Motor neuron (in vitro differentiated cells): ENCODE results near the gene ABLIM1. TPM values are rescaled to one million over a fixed set of nuclear protein-coding genes. Genes with fewer than 3 reads are reported as not detected.
A peak's percentile ranks its signal among the peaks of the same experiment; 100 is the strongest.

Experiments
- ATAC-seq, 8 experiments: fragments of 200-7000 bp; cut with Tn5 transposase; replicated peaks in 6 of 8; 2 replicates each; pipeline ENCODE4 v1.8.0; 2021; ENCODE audit warnings: mild to moderate bottlenecking in 8 of 8, moderate library complexity in 8 of 8
- H3K27ac ChIP-seq, 2 donors: fragments of 250-450 bp; sonication (Bioruptor Pico); 2 replicates each; pipeline ENCODE4 v1.9.0; 2021; ENCODE audit warnings: antibody characterized with exemption in 2 of 2, mild to moderate bottlenecking in 2 of 2, moderate library complexity in 1 of 2
- H3K4me1 ChIP-seq, 2 donors: fragments of 250-450 bp; sonication (Bioruptor Pico); replicated peaks in 1 of 2; 2 replicates each; pipeline ENCODE4 v1.6.1; 2021; ENCODE audit warnings: antibody characterized with exemption in 2 of 2, mild to moderate bottlenecking in 2 of 2, moderate library complexity in 1 of 2
- H3K4me3 ChIP-seq, 5 donors: fragments of 250-450 bp; sonication (Bioruptor Pico); 2 replicates each; pipeline ENCODE4 v1.9.0; 2021; ENCODE audit warnings: antibody characterized with exemption in 5 of 5, mild to moderate bottlenecking in 5 of 5, moderate library complexity in 4 of 5
- WGBS, 10 experiments: fragments of 450-650 bp; shearing (Covaris generic); methylation state at CpG; one replicate each; pipeline ENCODE4 v1.0.0; 2022; 5-methylcytosine and 5-hydroxymethylcytosine counted together
- in situ Hi-C, 9 experiments: fragments of 400-800 bp; cut with MboI; loops; one replicate each; pipeline ENCODE4 v1.15.0; 2021; ENCODE audit warnings: low sequenced_read_pairs in 9 of 9, low pct_unique_long_range_greater_than_20kb in 2 of 9; ENCODE audit not compliant: unreplicated experiment in 9 of 9
- total RNA-seq, 8 experiments: library from RNA; unstranded; fragments of 300-600 nt; gene quantifications; 2 replicates each; pipeline versions ENCODE4 v1.2.3 to v1.2.4, GENCODE V29; 2022

Gene ABLIM1
- total RNA-seq, 8 experiments from 2014 or later, result 14.2 to 129 (median 32.4) TPM

DNA sequence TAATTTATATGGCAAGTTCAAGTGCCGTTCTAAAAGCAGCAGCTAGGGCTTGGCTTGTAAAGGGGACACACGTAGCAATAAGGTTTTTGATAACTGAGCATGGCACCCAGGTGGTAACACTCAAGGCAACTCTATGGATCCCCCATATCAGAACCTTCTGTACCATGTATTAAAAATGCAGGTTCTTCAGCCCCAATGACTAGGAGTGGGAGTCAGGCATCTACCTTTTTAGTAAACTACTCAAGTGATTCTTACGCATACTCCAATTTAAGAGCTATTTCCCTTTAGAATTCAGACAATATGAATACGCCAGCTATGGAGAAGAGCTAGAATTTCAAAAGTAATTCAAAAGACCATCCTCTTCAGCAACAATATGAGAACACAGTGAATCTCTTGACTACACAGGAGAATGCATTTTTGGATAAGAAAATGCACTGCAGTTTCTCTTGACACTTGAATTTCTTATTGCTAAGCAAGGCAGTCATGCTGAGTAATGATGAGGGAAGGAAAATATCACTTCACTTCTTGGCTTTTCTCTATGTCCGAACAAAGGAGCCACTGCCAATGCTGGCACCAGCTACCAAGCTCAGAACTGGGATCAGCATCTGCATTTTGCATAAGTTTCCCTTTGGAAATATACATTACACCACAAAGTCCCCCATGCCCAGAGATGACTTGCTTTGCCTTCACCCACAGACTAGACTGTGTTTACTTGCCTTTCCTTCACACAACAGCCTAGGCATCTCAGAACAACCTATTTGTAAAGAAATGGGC is 53.5 kb downstream of the ABLIM1 start:
- WGBS, 10 experiments, result 33 to 100% (median 72%) methylated on average over 1 to 5 of the region's 5 CpGs
- Histone ChIP-seq H3K27ac (no peak overlapping the region), H3K4me1 (no peaks in the 10 kb centered on the region), H3K4me3 (no peak overlapping the region)
- peak in 1 of 8 experiments; percentile 23 for ATAC-seq
- in situ Hi-C loops, result no loop called here

DNA sequence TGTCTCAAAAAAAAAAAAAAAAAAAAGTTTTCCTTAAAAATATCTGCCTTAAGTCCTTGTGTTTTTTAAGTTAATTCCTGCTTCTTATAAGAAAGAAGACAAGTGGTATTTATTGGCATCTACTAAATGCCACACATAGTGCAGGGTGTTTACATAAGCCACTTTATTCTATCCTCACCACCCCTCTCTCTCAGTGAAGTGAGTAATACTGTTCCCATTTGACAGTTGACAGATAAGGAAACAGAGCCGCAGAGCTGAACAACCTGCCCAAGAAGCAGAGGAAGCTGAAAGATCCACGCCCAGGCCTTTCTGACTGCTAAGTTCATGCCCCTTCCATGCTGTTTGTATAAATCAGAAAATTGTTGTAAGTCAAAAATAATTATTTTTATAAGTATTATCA is 54.1 kb downstream of the ABLIM1 start:
- 67 to 100% (median 76%) methylated on average over 1 to 2 of the region's 2 CpGs; no CpG with 5 or more reads in 4 of the 10 experiments for WGBS, 10 experiments

DNA sequence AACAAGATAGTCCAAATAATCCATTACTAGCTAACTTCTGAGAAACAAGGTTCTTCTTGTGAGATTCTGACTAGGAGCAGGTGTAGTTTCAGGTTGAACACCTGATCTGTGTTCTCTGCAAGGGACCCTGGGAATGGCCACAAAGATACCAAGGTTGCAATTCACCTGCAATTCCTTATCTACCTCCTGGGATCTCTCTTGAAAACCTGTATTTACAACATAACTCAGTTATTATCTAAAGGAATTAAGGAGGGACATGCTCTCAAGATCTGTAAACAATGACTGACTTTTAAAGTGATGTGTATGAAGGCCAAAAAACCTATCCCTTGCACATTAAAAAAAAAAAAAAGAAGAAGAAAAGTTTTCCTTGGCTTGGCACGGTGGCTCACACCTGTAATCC is 54.8 kb downstream of the ABLIM1 start:
- 83 to 86% methylated on average over 1 of the region's 1 CpG; no CpG with 5 or more reads in 8 of the 10 experiments for WGBS, 10 experiments
- H3K4me1 ChIP-seq, result no peaks in the 10 kb centered on the region
- H3K4me3 ChIP-seq, result no peak overlapping the region
- H3K27ac ChIP-seq, result no peak overlapping the region
- in situ Hi-C loops, result no loop called here
- ATAC-seq, result no peak

More for the DNA sequence above, 54.1 kb downstream of the ABLIM1 start:
- no peak for ATAC-seq
- Histone ChIP-seq H3K4me1 (no peaks in the 10 kb centered on the region), H3K27ac (no peak overlapping the region), H3K4me3 (no peak overlapping the region)
- in situ Hi-C loops, result no loop called here

DNA sequence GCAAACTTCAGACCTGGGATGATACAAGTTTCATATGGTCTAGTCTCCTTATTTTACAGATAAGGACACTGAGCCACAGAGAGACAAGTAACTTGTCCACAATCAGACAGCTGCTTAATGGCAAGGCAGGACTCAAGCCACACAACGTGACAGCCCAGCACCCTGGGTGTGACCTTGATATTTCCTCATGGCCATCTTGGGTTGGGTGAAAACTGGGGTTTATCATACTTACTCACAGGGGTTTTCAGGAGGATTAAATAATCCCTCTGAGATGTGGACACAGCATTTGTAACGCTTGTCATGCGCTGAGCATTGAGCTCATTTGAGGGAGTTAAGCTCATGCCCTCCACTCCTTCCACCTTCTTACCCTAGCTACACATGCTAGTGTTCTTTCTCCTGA is 58.0 kb downstream of the ABLIM1 start:
- in situ Hi-C loops, result no loop called here
- Histone ChIP-seq H3K4me1 (no peaks in the 10 kb centered on the region), H3K4me3 (no peak overlapping the region), H3K27ac (no peak overlapping the region)
- WGBS, 10 experiments, result 80 to 100% (median 95%) methylated on average over 1 to 3 of the region's 3 CpGs; no CpG with 5 or more reads in 2 of the 10 experiments
- peak in 2 of 8 experiments; percentile 34 to 50 for ATAC-seq

DNA sequence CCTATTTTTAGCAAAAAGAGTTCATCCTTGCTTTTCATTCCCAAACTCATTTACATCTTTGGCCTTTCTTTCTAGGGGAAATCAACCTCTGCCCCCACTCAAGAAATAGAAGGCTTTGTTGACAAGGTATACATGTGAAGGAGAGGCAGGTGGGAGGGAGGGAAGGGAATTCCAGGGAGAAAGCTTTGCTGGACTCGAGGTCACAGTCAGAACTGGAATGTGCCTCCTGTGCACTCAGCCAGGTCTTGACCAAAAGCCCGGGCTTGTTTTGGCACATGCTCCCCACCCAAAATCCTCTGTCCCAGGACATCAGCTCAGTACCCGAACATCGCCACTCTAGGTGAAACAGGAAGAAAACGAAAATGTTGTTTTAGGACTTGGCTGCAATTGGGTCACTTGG is 61.3 kb downstream of the ABLIM1 start:
- in situ Hi-C loops, result no loop called here
- no peak for ATAC-seq
- no peak overlapping the region for H3K4me3 ChIP-seq
- 0 to 100% (median 82%) methylated on average over 1 to 3 of the region's 5 CpGs; no CpG with 5 or more reads in 4 of the 10 experiments for WGBS, 10 experiments
- no peak overlapping the region for H3K27ac ChIP-seq
- no peaks in the 10 kb centered on the region for H3K4me1 ChIP-seq

DNA sequence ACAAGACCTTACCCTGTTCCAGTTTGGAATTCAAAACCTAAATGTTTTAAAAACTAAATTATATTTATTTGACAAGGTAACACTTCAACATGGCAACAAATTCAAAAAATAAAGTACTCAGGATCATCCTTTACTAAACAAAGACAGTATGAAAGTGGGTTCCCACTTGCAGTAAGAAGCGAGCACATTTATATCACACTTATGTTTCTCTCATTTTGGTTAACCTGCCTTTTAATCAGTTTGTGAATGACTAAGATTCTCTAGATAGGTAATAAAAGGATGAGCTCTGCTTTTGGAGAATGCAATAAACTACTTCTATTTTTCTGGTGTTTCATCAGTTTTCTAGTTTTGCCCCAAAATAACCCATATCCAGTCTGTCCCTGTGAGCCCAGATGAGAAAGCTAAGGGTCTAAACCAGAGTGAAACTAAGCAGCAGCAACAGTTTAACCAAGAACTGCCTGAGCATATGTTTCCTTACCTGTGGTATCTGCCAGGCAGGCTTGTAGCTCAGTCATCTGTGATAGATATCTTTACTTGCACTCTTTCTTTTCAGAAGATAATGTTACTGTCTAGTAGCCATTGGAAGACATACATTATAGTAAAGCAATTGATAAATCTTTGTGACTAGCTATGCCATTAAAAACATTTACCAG is 64.1 kb downstream of the ABLIM1 start:
- WGBS, 10 experiments, result 83 to 100% (median 88%) methylated on average over 1 of the region's 1 CpG; no CpG with 5 or more reads in 3 of the 10 experiments
- H3K4me1 ChIP-seq, result no peaks in the 10 kb centered on the region

GRCh38 chr10:114593240-114593792 is 64.8 kb downstream of the ABLIM1 start:
- H3K27ac ChIP-seq, result no peak overlapping the region
- H3K4me1 ChIP-seq, result no peaks in the 10 kb centered on the region
- ATAC-seq, result no peak
- H3K4me3 ChIP-seq, result no peak overlapping the region
- in situ Hi-C loops, result no loop called here

More for the DNA sequence above, 64.1 kb downstream of the ABLIM1 start:
- in situ Hi-C loops, result no loop called here
- Histone ChIP-seq H3K27ac (no peak overlapping the region), H3K4me3 (no peak overlapping the region)
- ATAC-seq, result no peak

GRCh38 chr10:114590993-114591392 is 67.1 kb downstream of the ABLIM1 start:
- no peaks in the 10 kb centered on the region for H3K4me1 ChIP-seq
- in situ Hi-C loops, result no loop called here
- no peak overlapping the region for H3K27ac ChIP-seq
- H3K4me3 ChIP-seq, result no peak overlapping the region
- ATAC-seq, result peak in 2 of 8 experiments; percentile 51 to 76

DNA sequence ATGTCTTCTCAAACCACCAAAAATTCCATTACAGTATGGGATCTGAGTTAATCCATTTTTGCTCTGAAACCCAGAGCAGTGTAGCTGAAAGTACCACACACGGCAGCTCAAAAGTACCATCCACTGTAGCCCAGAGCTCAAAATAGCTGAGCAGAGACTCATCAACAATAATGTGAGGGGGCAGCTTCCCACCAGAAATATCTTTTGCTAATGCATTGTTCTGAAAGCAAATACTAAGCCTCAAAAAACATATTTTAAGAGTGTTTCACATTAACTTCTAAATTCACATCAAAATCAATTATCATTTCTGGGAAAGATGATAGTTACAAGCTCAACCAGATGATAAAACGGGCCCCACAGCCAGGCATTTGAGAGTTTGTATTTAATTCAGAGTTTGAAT is 73.7 kb downstream of the ABLIM1 start:
- 33 to 100% (median 83%) methylated on average over 1 to 2 of the region's 2 CpGs; no CpG with 5 or more reads in 2 of the 10 experiments for WGBS, 10 experiments
- Histone ChIP-seq H3K4me1 (no peaks in the 10 kb centered on the region), H3K4me3 (no peak overlapping the region), H3K27ac (no peak overlapping the region)
- in situ Hi-C loops, result no loop called here
- ATAC-seq, result peak in 1 of 8 experiments; percentile 24

DNA sequence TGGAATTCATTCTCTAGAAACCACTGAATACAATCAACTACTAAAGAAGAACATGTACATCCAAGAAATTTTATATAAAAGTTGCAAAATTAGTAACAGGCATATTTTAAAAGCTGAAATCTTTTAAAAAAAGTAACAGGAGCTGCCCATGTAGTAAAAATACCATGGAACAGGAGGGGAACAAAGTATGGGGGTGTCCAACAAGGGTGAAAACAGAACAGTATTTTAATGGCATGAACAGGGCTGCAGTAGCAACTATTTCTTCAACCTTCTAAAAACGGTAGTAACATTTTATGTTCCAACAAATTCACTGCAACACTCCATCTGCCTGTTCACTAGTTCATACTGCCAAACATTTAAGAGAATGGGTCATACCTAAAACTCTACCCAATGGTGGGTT is 77.0 kb downstream of the ABLIM1 start:
- WGBS, 10 experiments, result 29 to 91% (median 50%) methylated on average over 1 of the region's 1 CpG; no CpG with 5 or more reads in 5 of the 10 experiments
- H3K27ac ChIP-seq, result no peak overlapping the region
- H3K4me3 ChIP-seq, result no peak overlapping the region
- ATAC-seq, result no peak
- in situ Hi-C loops, result no loop called here
- H3K4me1 ChIP-seq, result no peaks in the 10 kb centered on the region

GRCh38 chr10:114577133-114577532 is 80.9 kb downstream of the ABLIM1 start:
- no peaks in the 10 kb centered on the region for H3K4me1 ChIP-seq
- no peak overlapping the region for H3K27ac ChIP-seq
- H3K4me3 ChIP-seq, result no peak overlapping the region
- peak in 2 of 8 experiments; percentile 57 to 73 for ATAC-seq
- in situ Hi-C loops, result no loop called here
- WGBS, 10 experiments, result 0 to 100% (median 59%) methylated on average over 1 of the region's 1 CpG; no CpG with 5 or more reads in 4 of the 10 experiments

GRCh38 chr10:114576716-114577115 is 81.4 kb downstream of the ABLIM1 start:
- Histone ChIP-seq H3K4me1 (no peaks in the 10 kb centered on the region), H3K4me3 (no peak overlapping the region), H3K27ac (no peak overlapping the region)
- in situ Hi-C loops, result no loop called here
- ATAC-seq, result no peak
- 33 to 100% (median 84%) methylated on average over 1 to 2 of the region's 3 CpGs for WGBS, 10 experiments

GRCh38 chr10:114576132-114576487 is 82.0 kb downstream of the ABLIM1 start:
- in situ Hi-C loops, result no loop called here
- H3K4me1 ChIP-seq, result no peaks in the 10 kb centered on the region
- H3K27ac ChIP-seq, result no peak overlapping the region
- no peak for ATAC-seq
- H3K4me3 ChIP-seq, result no peak overlapping the region
- WGBS, 10 experiments, result 46 to 100% (median 96%) methylated on average over 1 to 2 of the region's 2 CpGs; no CpG with 5 or more reads in 4 of the 10 experiments
